GM12878 (cell line): ENCODE data around the gene ZBTB4. TPM values are rescaled to one million over a fixed set of nuclear protein-coding genes. Genes with fewer than 3 reads are reported as not detected.

Source experiments
- BCLAF1 ChIP-seq: fragments of 450-650 bp; IDR thresholded peaks from 2 replicates; pipeline ENCODE4 v1.6.1; 2017; ENCODE audit warnings: antibody characterized with exemption, mild to moderate bottlenecking, moderate library complexity
- CBX3 ChIP-seq: fragments of 200-600 bp; sonication (generic); IDR thresholded peaks from 2 replicates; pipeline ENCODE4 v1.6.1; 2016; ENCODE audit warnings: low read depth, borderline replicate concordance
- E4F1 ChIP-seq: fragments of 450-650 bp; IDR thresholded peaks from 2 replicates; pipeline ENCODE4 v1.6.1; 2018; ENCODE audit warnings: borderline replicate concordance, mild to moderate bottlenecking; ENCODE audit not compliant: partially characterized antibody
- EED ChIP-seq: sonication (generic); IDR thresholded peaks from 2 replicates; pipeline ENCODE4 v1.6.1; 2016; ENCODE audit warnings: antibody characterized with exemption, low read depth
- GATAD2B ChIP-seq: fragments of 450-650 bp; conservative IDR thresholded peaks from 2 replicates; pipeline ENCODE4 v1.6.1; 2017; ENCODE audit warnings: low read depth, mild to moderate bottlenecking, moderate library complexity
- IRF3 ChIP-seq: fragments of 450-650 bp; IDR thresholded peaks from 2 replicates; pipeline ENCODE4 v1.6.1; 2014; ENCODE audit warnings: mild to moderate bottlenecking
- NR2F1 ChIP-seq: fragments of 450-650 bp; conservative IDR thresholded peaks from 2 replicates; pipeline ENCODE4 v1.6.1; 2017; ENCODE audit warnings: mild to moderate bottlenecking
- RAD21 ChIP-seq: IDR thresholded peaks from 2 replicates; pipeline ENCODE4 v1.6.1; 2011; ENCODE audit warnings: mild to moderate bottlenecking, low read depth, low read length, moderate library complexity; ENCODE audit not compliant: insufficient read depth
- SMARCA5 ChIP-seq: fragments of 450-650 bp; IDR thresholded peaks from 2 replicates; pipeline ENCODE4 v1.6.1; 2017; ENCODE audit warnings: mild to moderate bottlenecking
- TAF1 ChIP-seq: IDR thresholded peaks from 2 replicates; pipeline ENCODE4 v1.6.1; 2011; ENCODE audit warnings: mild to moderate bottlenecking, low read depth, low read length, borderline replicate concordance
- ZBTB4 ChIP-seq: fragments of 450-650 bp; formaldehyde crosslinking; IDR thresholded peaks from 2 replicates; pipeline ENCODE4 v1.4.0; 2022; ENCODE audit warnings: mild to moderate bottlenecking, moderate library complexity
- ZSCAN29 ChIP-seq: fragments of 450-650 bp; IDR thresholded peaks from 2 replicates; pipeline ENCODE4 v1.6.1; 2017; ENCODE audit warnings: mild to moderate bottlenecking, moderate library complexity
- polyA plus RNA-seq, 11 experiments: library from polyadenylated mRNA; depleted of rRNA in 4 of 11; unstranded in 6 of 11; stranded (reverse) in 5 of 11; fragments of >200 nt; fragmentation: Nextera tagmentation in 4 of 11; fragmentation: Illumina TruSeq in 1 of 11; extraction: Ambion mirVana in 4 of 11; extraction: Trizol in 1 of 11; gene quantifications; 1 replicate in 1 of 11; 2 replicates in 10 of 11; pipeline versions ENCODE4 v1.2.1 to v1.2.3, GENCODE V29; 2011 to 2016; ENCODE audit warnings: inconsistent platforms in 2 of 11, missing spikeins in 2 of 11, low read depth in 1 of 11
- total RNA-seq, 4 experiments: library from RNA; depleted of rRNA in 3 of 4; stranded (reverse); fragments of >200 nt in 3 of 4; fragmentation: Illumina TruSeq in 1 of 4; extraction: Trizol in 1 of 4; gene quantifications; 2 replicates each; pipeline versions ENCODE4 v1.2.1 to v1.2.3, GENCODE V29; 2013 to 2021
- TF ChIP-seq, protein P1 (sequence below): fragments of 150-350 bp; IDR thresholded peaks from 2 replicates; pipeline ENCODE4 v1.6.1; 2016; ENCODE audit warnings: low read depth, low read length

The ZBTB4 gene
- total and polyA plus RNA-seq, 10 of the 15 experiments (the other 5 are each of a cell fraction or from before 2014, with no cell fraction given): 2.0 to 14.9 (median 6.9) TPM

GRCh38 chr17:7484067-7484918 is 4.9 kb upstream of the ZBTB4 start, which contains the start of gene POLR2A (continued):
- TF ChIP-seq IRF3 (no peak), CBX3 (no peak), E4F1 (peak; percentile 2), RAD21 (no peak), ZSCAN29 (0 out of 2 replicates have a peak, but pooled peaks have one; percentile 74), BCLAF1 (peak; percentile 91), EED (peak; percentile 92), NR2F1 (peak; percentile 46; the same call in 1 of the 2 replicates), GATAD2B (0 out of 2 replicates have a peak, but pooled peaks have one; percentile 48), ZBTB4 (CRISPR knock-in tag) (peak; percentile 83; the same call in 1 of the 2 replicates), TAF1 (peak; percentile 99), SMARCA5 (no peak; the same call in 1 of the 2 replicates)
- TF ChIP-seq, protein P1, sequence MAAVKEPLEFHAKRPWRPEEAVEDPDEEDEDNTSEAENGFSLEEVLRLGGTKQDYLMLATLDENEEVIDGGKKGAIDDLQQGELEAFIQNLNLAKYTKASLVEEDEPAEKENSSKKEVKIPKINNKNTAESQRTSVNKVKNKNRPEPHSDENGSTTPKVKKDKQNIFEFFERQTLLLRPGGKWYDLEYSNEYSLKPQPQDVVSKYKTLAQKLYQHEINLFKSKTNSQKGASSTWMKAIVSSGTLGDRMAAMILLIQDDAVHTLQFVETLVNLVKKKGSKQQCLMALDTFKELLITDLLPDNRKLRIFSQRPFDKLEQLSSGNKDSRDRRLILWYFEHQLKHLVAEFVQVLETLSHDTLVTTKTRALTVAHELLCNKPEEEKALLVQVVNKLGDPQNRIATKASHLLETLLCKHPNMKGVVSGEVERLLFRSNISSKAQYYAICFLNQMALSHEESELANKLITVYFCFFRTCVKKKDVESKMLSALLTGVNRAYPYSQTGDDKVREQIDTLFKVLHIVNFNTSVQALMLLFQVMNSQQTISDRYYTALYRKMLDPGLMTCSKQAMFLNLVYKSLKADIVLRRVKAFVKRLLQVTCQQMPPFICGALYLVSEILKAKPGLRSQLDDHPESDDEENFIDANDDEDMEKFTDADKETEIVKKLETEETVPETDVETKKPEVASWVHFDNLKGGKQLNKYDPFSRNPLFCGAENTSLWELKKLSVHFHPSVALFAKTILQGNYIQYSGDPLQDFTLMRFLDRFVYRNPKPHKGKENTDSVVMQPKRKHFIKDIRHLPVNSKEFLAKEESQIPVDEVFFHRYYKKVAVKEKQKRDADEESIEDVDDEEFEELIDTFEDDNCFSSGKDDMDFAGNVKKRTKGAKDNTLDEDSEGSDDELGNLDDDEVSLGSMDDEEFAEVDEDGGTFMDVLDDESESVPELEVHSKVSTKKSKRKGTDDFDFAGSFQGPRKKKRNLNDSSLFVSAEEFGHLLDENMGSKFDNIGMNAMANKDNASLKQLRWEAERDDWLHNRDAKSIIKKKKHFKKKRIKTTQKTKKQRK: 0 out of 2 replicates have a peak, but pooled peaks have one; percentile 25
